WTC11 (cell line): ENCODE measurements around the gene TEAD1. TPM values are rescaled to one million over a fixed set of nuclear protein-coding genes. Genes with fewer than 3 reads are reported as not detected.

ENCODE experiments used
- ATAC-seq: fragments of 200-7000 bp; cut with Tn5 transposase; 2 replicates; pipeline ENCODE4 v1.10.0; 2021; ENCODE audit warnings: mild to moderate bottlenecking, moderate library complexity
- CTCF ChIA-PET: fragments of 300-600 bp; sonication (Branson Sonifier 250); formaldehyde crosslinking; loops from one replicate; lab custom pipeline; 2021; ENCODE audit warnings: antibody characterized with exemption; lab: Charles Lee
- POLR2A ChIA-PET: fragments of 350-600 bp; sonication (Branson Sonifier 250); formaldehyde crosslinking; loops from one replicate; lab custom pipeline; 2021; ENCODE audit warnings: antibody characterized with exemption; lab: Charles Lee
- DNase-seq: peaks from one replicate; pipeline ENCODE4 v3.0.0; 2021; ENCODE audit warnings: low spot score
- H3K27ac Mint-ChIP-seq: 2 replicates; pipeline ENCODE4 v1.8.0; 2021; ENCODE audit warnings: mixed read lengths
- H3K27me3 Mint-ChIP-seq: 2 replicates; pipeline ENCODE4 v1.8.0; 2021; ENCODE audit warnings: low read depth, mild to moderate bottlenecking, moderate library complexity, mixed read lengths
- H3K36me3 Mint-ChIP-seq: 2 replicates; pipeline ENCODE4 v1.8.0; 2021; ENCODE audit warnings: mixed read lengths
- H3K4me1 Mint-ChIP-seq: 2 replicates; pipeline ENCODE4 v1.8.0; 2022; ENCODE audit warnings: mixed read lengths
- H3K4me3 Mint-ChIP-seq: 2 replicates; pipeline ENCODE4 v1.8.0; 2021; ENCODE audit warnings: mild to moderate bottlenecking, moderate library complexity, mixed read lengths
- H3K9me3 Mint-ChIP-seq: 2 replicates; pipeline ENCODE4 v1.8.0; 2021; ENCODE audit warnings: mixed read lengths
- CBFB ChIP-seq: sonication (generic); formaldehyde crosslinking; IDR thresholded peaks from 2 replicates; pipeline ENCODE4 v1.8.1; 2022; ENCODE audit warnings: mild to moderate bottlenecking, low read depth, missing genetic modification reagents
- CREB1 ChIP-seq: sonication (generic); formaldehyde crosslinking; IDR thresholded peaks from 2 replicates; pipeline ENCODE4 v1.8.0; 2023; ENCODE audit warnings: mild to moderate bottlenecking, missing genetic modification reagents
- EMX1 ChIP-seq: fragments of 250-450 bp; sonication (Bioruptor Pico); IDR thresholded peaks from 2 replicates; pipeline ENCODE4 v1.8.0; 2021; ENCODE audit warnings: mild to moderate bottlenecking
- FOXJ3 ChIP-seq: sonication (generic); formaldehyde crosslinking; IDR thresholded peaks from 2 replicates; pipeline ENCODE4 v1.9.0; 2021; ENCODE audit warnings: missing genetic modification reagents, mild to moderate bottlenecking, borderline replicate concordance
- FOXK1 ChIP-seq: sonication (generic); formaldehyde crosslinking; IDR thresholded peaks from 2 replicates; pipeline ENCODE4 v1.8.0; 2022; ENCODE audit warnings: mild to moderate bottlenecking, moderate library complexity, missing genetic modification reagents
- FOXP1 ChIP-seq: sonication (generic); formaldehyde crosslinking; IDR thresholded peaks from 2 replicates; pipeline ENCODE4 v1.8.0; 2022; ENCODE audit warnings: missing genetic modification reagents, mild to moderate bottlenecking, moderate library complexity, borderline replicate concordance
- HMGA2 ChIP-seq: fragments of 250-450 bp; sonication (Bioruptor Pico); IDR thresholded peaks from 2 replicates; pipeline ENCODE4 v1.4.0; 2021; ENCODE audit warnings: mild to moderate bottlenecking, moderate library complexity
- IRF2 ChIP-seq: sonication (generic); formaldehyde crosslinking; IDR thresholded peaks from 2 replicates; pipeline ENCODE4 v1.8.0; 2022; ENCODE audit warnings: low read depth, missing genetic modification reagents, borderline replicate concordance
- MLX ChIP-seq: sonication (generic); formaldehyde crosslinking; IDR thresholded peaks from 2 replicates; pipeline ENCODE4 v1.8.1; 2023; ENCODE audit warnings: mild to moderate bottlenecking, missing genetic modification reagents, moderate library complexity
- MXD4 ChIP-seq: fragments of 250-450 bp; sonication (Bioruptor Pico); IDR thresholded peaks from 2 replicates; pipeline ENCODE4 v1.8.0; 2021; ENCODE audit warnings: mild to moderate bottlenecking, moderate library complexity, borderline replicate concordance
- NFYB ChIP-seq: sonication (generic); formaldehyde crosslinking; conservative IDR thresholded peaks from 2 replicates; pipeline ENCODE4 v1.8.0; 2022; ENCODE audit warnings: low read depth, missing genetic modification reagents
- PREB ChIP-seq: sonication (generic); formaldehyde crosslinking; IDR thresholded peaks from 2 replicates; pipeline ENCODE4 v1.8.1; 2022; ENCODE audit warnings: mild to moderate bottlenecking, missing genetic modification reagents, moderate library complexity, borderline replicate concordance
- PRRX2 ChIP-seq: fragments of 250-450 bp; sonication (Bioruptor Pico); IDR thresholded peaks from 2 replicates; pipeline ENCODE4 v1.8.0; 2021; ENCODE audit warnings: mild to moderate bottlenecking
- RORB ChIP-seq: fragments of 250-450 bp; sonication (Bioruptor Pico); IDR thresholded peaks from 2 replicates; pipeline ENCODE4 v1.9.0; 2021; ENCODE audit warnings: mild to moderate bottlenecking
- SMAD3 ChIP-seq: sonication (generic); formaldehyde crosslinking; IDR thresholded peaks from 2 replicates; pipeline ENCODE4 v1.8.0; 2022; ENCODE audit warnings: missing genetic modification reagents, mild to moderate bottlenecking, borderline replicate concordance
- SOX15 ChIP-seq: fragments of 250-450 bp; sonication (Bioruptor Pico); IDR thresholded peaks from 2 replicates; pipeline ENCODE4 v1.9.0; 2021; ENCODE audit warnings: mild to moderate bottlenecking
- TEAD1 ChIP-seq: sonication (generic); formaldehyde crosslinking; IDR thresholded peaks from 2 replicates; pipeline ENCODE4 v1.8.0; 2022; ENCODE audit warnings: mild to moderate bottlenecking, missing genetic modification reagents
- ZBTB21 ChIP-seq: sonication (generic); formaldehyde crosslinking; IDR thresholded peaks from 2 replicates; pipeline ENCODE4 v1.8.1; 2023; ENCODE audit warnings: mild to moderate bottlenecking, missing genetic modification reagents, borderline replicate concordance
- ZMAT4 ChIP-seq: fragments of 250-450 bp; sonication (Bioruptor Pico); IDR thresholded peaks from 2 replicates; pipeline ENCODE4 v1.9.0; 2021; ENCODE audit warnings: mild to moderate bottlenecking
- ZNF121 ChIP-seq: sonication (generic); formaldehyde crosslinking; IDR thresholded peaks from 2 replicates; pipeline ENCODE4 v1.8.0; 2023; ENCODE audit warnings: missing genetic modification reagents
- ZNF138 ChIP-seq: sonication (generic); formaldehyde crosslinking; conservative IDR thresholded peaks from 2 replicates; pipeline ENCODE4 v1.8.1; 2022; ENCODE audit warnings: mild to moderate bottlenecking, moderate library complexity, missing genetic modification reagents
- ZNF416 ChIP-seq: fragments of 250-450 bp; sonication (Bioruptor Pico); IDR thresholded peaks from 2 replicates; pipeline ENCODE4 v1.9.0; 2021; ENCODE audit warnings: mild to moderate bottlenecking, inconsistent platforms
- total RNA-seq: library from RNA; stranded (reverse); gene quantifications from 3 replicates; pipeline ENCODE4 v1.2.3, GENCODE V29; 2021
- TF ChIP-seq, protein P1 (sequence below): sonication (generic); formaldehyde crosslinking; IDR thresholded peaks from 2 replicates; pipeline ENCODE4 v1.8.0; 2022; ENCODE audit warnings: mild to moderate bottlenecking, missing genetic modification reagents
- TF ChIP-seq, protein P2 (sequence below): fragments of 250-450 bp; sonication (Bioruptor Pico); IDR thresholded peaks from 2 replicates; pipeline ENCODE4 v1.9.0; 2021; ENCODE audit warnings: mild to moderate bottlenecking, borderline replicate concordance
- TF ChIP-seq, protein P3 (sequence below): sonication (generic); formaldehyde crosslinking; IDR thresholded peaks from 2 replicates; pipeline ENCODE4 v1.8.1; 2022; ENCODE audit warnings: low read depth, missing genetic modification reagents, borderline replicate concordance

TEAD1 gene
- total RNA-seq, 1 experiment from 2014 or later: 79.9 TPM

GRCh38 chr11:12775955-12776354, 101.7 kb downstream of the TEAD1 start:
- Mint-ChIP-seq H3K4me1 (peaks cover 25% of the 10 kb centered on the region), H3K4me3 (no peak overlapping the region), H3K27me3 (no peaks in the 10 kb centered on the region), H3K9me3 (no peaks in the 10 kb centered on the region), H3K27ac (no peak overlapping the region), H3K36me3 (peaks cover 5% of the 10 kb centered on the region; the same call in 1 of the 2 replicates)
- TF ChIP-seq FOXP1 (CRISPR knock-in tag): no peak
- no peak for TF ChIP-seq ZNF138 (CRISPR knock-in tag)
- no peak for TF ChIP-seq MXD4
- TF ChIP-seq ZBTB21 (CRISPR knock-in tag): no peak
- no peak for TF ChIP-seq TEAD1 (CRISPR knock-in tag)
- TF ChIP-seq SMAD3: no peak
- TF ChIP-seq CREB1 (CRISPR knock-in tag): no peak
- TF ChIP-seq FOXJ3 (CRISPR knock-in tag): no peak
- TF ChIP-seq, protein P1, sequence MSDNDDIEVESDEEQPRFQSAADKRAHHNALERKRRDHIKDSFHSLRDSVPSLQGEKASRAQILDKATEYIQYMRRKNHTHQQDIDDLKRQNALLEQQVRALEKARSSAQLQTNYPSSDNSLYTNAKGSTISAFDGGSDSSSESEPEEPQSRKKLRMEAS (CRISPR knock-in tag): no peak
- TF ChIP-seq NFYB (CRISPR knock-in tag): no peak
- TF ChIP-seq ZNF416 (CRISPR knock-in tag): no peak
- no peak for TF ChIP-seq IRF2 (CRISPR knock-in tag)
- no peak for TF ChIP-seq SOX15
- ChIA-PET CTCF (no interaction called here), POLR2A (no interaction called here)
- DNase-seq (no peak), ATAC-seq (no peak)

DNA sequence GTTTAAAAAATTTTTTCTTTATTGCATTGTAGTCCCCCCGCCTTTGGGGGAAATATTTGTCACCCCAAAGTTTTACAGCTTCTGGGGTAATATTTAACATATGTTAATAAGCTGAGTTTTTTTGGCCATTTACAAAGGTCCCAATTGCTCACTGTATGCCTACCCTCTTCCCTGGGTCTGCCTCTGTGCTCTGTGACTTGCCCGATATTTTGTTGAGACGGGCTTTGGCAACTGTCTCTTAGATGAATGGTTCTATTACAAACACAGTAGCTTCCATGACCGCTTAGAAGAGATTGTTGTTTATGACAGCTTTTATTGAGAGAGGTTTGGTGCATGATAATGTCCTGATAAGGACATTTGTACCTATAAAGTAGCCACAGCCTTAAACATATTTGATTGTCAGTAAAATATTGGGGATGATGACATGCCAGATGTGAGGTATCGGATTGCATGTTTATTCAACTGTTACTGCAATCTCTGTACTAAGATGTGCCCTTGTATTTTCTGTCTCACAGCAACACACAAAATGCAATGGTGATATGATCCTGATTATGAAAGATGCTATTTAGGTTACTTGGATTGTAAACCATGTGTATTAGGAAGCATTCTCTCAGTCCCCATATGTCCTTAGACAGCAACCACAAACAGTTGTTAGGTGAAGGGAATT, 103.1 kb downstream of the TEAD1 start:
- TF ChIP-seq EMX1 (no peak), RORB (CRISPR knock-in tag) (no peak), HMGA2 (no peak), MLX (CRISPR knock-in tag) (no peak), ZMAT4 (CRISPR knock-in tag) (no peak), FOXK1 (CRISPR knock-in tag) (no peak), FOXJ3 (CRISPR knock-in tag) (no peak), PRRX2 (CRISPR knock-in tag) (no peak), ZNF121 (no peak), PREB (CRISPR knock-in tag) (no peak), CBFB (CRISPR knock-in tag) (no peak)
- TF ChIP-seq, protein P2, sequence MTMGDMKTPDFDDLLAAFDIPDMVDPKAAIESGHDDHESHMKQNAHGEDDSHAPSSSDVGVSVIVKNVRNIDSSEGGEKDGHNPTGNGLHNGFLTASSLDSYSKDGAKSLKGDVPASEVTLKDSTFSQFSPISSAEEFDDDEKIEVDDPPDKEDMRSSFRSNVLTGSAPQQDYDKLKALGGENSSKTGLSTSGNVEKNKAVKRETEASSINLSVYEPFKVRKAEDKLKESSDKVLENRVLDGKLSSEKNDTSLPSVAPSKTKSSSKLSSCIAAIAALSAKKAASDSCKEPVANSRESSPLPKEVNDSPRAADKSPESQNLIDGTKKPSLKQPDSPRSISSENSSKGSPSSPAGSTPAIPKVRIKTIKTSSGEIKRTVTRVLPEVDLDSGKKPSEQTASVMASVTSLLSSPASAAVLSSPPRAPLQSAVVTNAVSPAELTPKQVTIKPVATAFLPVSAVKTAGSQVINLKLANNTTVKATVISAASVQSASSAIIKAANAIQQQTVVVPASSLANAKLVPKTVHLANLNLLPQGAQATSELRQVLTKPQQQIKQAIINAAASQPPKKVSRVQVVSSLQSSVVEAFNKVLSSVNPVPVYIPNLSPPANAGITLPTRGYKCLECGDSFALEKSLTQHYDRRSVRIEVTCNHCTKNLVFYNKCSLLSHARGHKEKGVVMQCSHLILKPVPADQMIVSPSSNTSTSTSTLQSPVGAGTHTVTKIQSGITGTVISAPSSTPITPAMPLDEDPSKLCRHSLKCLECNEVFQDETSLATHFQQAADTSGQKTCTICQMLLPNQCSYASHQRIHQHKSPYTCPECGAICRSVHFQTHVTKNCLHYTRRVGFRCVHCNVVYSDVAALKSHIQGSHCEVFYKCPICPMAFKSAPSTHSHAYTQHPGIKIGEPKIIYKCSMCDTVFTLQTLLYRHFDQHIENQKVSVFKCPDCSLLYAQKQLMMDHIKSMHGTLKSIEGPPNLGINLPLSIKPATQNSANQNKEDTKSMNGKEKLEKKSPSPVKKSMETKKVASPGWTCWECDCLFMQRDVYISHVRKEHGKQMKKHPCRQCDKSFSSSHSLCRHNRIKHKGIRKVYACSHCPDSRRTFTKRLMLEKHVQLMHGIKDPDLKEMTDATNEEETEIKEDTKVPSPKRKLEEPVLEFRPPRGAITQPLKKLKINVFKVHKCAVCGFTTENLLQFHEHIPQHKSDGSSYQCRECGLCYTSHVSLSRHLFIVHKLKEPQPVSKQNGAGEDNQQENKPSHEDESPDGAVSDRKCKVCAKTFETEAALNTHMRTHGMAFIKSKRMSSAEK: no peak
- TF ChIP-seq, protein P3, sequence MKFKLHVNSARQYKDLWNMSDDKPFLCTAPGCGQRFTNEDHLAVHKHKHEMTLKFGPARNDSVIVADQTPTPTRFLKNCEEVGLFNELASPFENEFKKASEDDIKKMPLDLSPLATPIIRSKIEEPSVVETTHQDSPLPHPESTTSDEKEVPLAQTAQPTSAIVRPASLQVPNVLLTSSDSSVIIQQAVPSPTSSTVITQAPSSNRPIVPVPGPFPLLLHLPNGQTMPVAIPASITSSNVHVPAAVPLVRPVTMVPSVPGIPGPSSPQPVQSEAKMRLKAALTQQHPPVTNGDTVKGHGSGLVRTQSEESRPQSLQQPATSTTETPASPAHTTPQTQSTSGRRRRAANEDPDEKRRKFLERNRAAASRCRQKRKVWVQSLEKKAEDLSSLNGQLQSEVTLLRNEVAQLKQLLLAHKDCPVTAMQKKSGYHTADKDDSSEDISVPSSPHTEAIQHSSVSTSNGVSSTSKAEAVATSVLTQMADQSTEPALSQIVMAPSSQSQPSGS: no peak
- CTCF ChIA-PET: no interaction called here
- Mint-ChIP-seq H3K4me3 (no peak overlapping the region), H3K9me3 (no peaks in the 10 kb centered on the region), H3K4me1 (peaks cover 28% of the 10 kb centered on the region), H3K27me3 (no peaks in the 10 kb centered on the region), H3K27ac (no peak overlapping the region), H3K36me3 (peaks cover 5% of the 10 kb centered on the region; the same call in 1 of the 2 replicates)
- ATAC-seq: no peak
- DNase-seq: no peak
- POLR2A ChIA-PET: no interaction called here
